CD4-positive, alpha-beta T cell (primary cell): Measurements from ENCODE around the gene ARTN. TPM values are rescaled to one million over a fixed set of nuclear protein-coding genes. Genes with fewer than 3 reads are reported as not detected.

Source experiments
- ATAC-seq: fragments of 200-7000 bp; cut with Tn5 transposase; one replicate; pipeline ENCODE4 v1.10.0; 2022; ENCODE audit warnings: mild to moderate bottlenecking; ENCODE audit not compliant: poor library complexity
- CTCF ChIA-PET: fragments of 350-600 bp; sonication (Branson Sonifier 250); formaldehyde crosslinking; loops from one replicate; lab custom pipeline; 2021; ENCODE audit warnings: antibody characterized with exemption, inconsistent platforms; lab: Charles Lee
- POLR2A ChIA-PET: fragments of 350-600 bp; sonication (Branson Sonifier 250); formaldehyde crosslinking; loops from one replicate; lab custom pipeline; 2021; ENCODE audit warnings: antibody characterized with exemption, inconsistent platforms; lab: Charles Lee
- DNase-seq, 14 experiments: peaks; one replicate each; pipeline ENCODE4 v3.0.0-alpha.2; 2013 to 2020; ENCODE audit warnings: mixed read lengths in 2 of 14
- H3K27ac ChIP-seq, 2 donors: one replicate each; pipeline versions ENCODE4 v1.5.1 to v1.7.0; 2013; ENCODE audit warnings: low read length in 2 of 2, low read depth in 1 of 2, mild to moderate bottlenecking in 1 of 2
- H3K27me3 ChIP-seq, 2 experiments: 1 replicate in 1 of 2; 2 replicates in 1 of 2; pipeline versions ENCODE4 v1.6.1 to v1.7.0; 2013; ENCODE audit warnings: low read length in 2 of 2, control low read depth in 1 of 2, mild to moderate bottlenecking in 1 of 2, moderate library complexity in 1 of 2; ENCODE audit not compliant: insufficient read depth in 2 of 2, control insufficient read depth in 1 of 2
- H3K36me3 ChIP-seq: one replicate; pipeline ENCODE4 v1.6.1; 2013; ENCODE audit warnings: low read length, control low read depth; ENCODE audit not compliant: insufficient read depth
- H3K4me1 ChIP-seq: one replicate; pipeline ENCODE4 v1.6.1; 2013; ENCODE audit warnings: low read length, control low read depth; ENCODE audit not compliant: insufficient read depth
- H3K4me3 ChIP-seq: one replicate; pipeline ENCODE4 v1.5.1; 2013; ENCODE audit warnings: mild to moderate bottlenecking, low read length, moderate library complexity
- H3K9me3 ChIP-seq, 2 experiments: 1 replicate in 1 of 2; 2 replicates in 1 of 2; pipeline versions ENCODE4 v1.6.1 to v1.7.0; 2013; ENCODE audit warnings: low read length in 2 of 2, mild to moderate bottlenecking in 2 of 2, control low read depth in 1 of 2, moderate library complexity in 1 of 2; ENCODE audit not compliant: control insufficient read depth in 1 of 2, insufficient read depth in 1 of 2
- H3K27ac Mint-ChIP-seq: one replicate; pipeline ENCODE4 v1.8.0; 2020; ENCODE audit warnings: mixed read lengths
- H3K27me3 Mint-ChIP-seq: one replicate; pipeline ENCODE4 v1.8.0; 2021; ENCODE audit warnings: mixed read lengths
- H3K36me3 Mint-ChIP-seq: one replicate; pipeline ENCODE4 v1.8.0; 2021; ENCODE audit warnings: low read depth, mixed read lengths
- H3K4me1 Mint-ChIP-seq: one replicate; pipeline ENCODE4 v1.8.0; 2021; ENCODE audit warnings: low read depth, mixed read lengths
- H3K4me3 Mint-ChIP-seq: one replicate; pipeline ENCODE4 v1.8.0; 2020; ENCODE audit warnings: mild to moderate bottlenecking, mixed read lengths
- H3K9me3 Mint-ChIP-seq: one replicate; pipeline ENCODE4 v1.8.0; 2020; ENCODE audit warnings: mixed read lengths
- CTCF ChIP-seq: fragments of 200-600 bp; IDR thresholded peaks from one replicate; pipeline ENCODE4 v1.8.0; 2022; ENCODE audit warnings: antibody characterized with exemption, mild to moderate bottlenecking
- intact Hi-C, 2 experiments: fragments of 100-400 bp; cut with DNase I in 1 of 2; cut with micrococcal nuclease in 1 of 2; formaldehyde crosslinking; loops; one replicate each; pipeline versions ENCODE4 v1.15.1 to v1.9.0; 2023 to 2025; cut with DNase I, micrococcal nuclease
- total RNA-seq, 174 experiments: library from RNA in 2 of 174; stranded (reverse) in 2 of 174; gene quantifications; one replicate each; pipeline ENCODE4 v1.2.3 and lab custom pipeline; 2021 to 2026

The ARTN gene
- total RNA-seq, 2 experiments from 2014 or later, result 0.55 to 1.3 TPM

- ATAC-seq, result no peak
These were observed 46.1 kb downstream of the ARTN start for GRCh38 chr1:43979528-43980254.

DNA sequence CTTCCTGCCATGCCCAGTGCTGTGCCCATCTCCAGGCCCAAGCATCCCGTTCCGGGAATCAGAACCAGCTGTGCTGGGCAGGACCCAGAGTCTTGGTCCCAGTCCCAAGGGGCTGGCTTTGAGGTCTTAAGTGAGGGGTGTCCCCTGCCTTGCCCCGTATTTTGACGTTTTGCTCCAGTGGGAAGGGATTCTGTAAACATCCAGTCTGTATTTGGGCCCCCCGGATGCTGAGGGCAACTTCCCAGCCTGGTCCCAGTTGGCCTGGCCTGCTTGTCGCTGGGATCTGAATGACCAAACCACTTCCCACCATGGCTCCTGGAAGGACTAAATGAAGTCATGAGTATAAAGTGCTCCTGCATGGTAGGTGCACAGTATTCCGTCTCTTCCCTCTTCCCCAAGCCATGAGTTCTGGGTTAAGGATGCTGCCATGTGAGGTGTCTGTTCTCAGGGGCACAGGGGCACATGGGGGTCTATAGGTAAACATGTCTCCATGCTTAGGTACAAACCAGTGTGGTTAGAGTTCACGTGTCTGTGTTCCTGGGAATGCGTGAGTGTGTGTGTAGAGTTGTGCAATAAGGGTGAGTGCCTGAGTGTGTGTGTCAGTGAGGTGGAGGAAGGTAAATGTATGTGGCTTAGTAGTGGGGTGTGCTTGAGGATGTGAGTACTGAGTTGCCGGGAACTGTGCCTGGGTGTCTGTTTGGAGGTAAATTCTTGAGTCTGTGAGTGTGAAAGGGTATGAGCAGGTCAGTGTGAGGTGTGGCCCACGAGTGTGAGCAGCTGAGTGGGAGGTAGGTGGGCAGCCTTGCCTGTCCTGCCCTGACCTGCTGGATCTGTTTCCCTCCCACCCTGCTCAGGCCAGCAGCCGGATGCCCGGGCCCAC lies 46.9 kb downstream of the ARTN start:
- H3K27me3 ChIP-seq, result peaks cover 5 to 7% of the 10 kb centered on the region in 2 experiments
- Mint-ChIP-seq H3K27ac (no peak overlapping the region), H3K36me3 (peaks cover 38% of the 10 kb centered on the region), H3K4me1 (peaks cover 38% of the 10 kb centered on the region), H3K4me3 (peak overlapping the region; percentile 90), H3K27me3 (peaks cover 13% of the 10 kb centered on the region), H3K9me3 (no peaks in the 10 kb centered on the region)
- no peak for DNase-seq
- CTCF ChIA-PET, result no interaction called here
- no peak for ATAC-seq
- H3K4me3 ChIP-seq, result no peak overlapping the region
- TF ChIP-seq CTCF, result no peak
- intact Hi-C loops, result no loop called here
- H3K27ac ChIP-seq, result no peak overlapping the region
- H3K4me1 ChIP-seq, result peaks cover 40% of the 10 kb centered on the region
- H3K9me3 ChIP-seq, result no peaks in the 10 kb centered on the region
- peaks cover 25% of the 10 kb centered on the region for H3K36me3 ChIP-seq
- POLR2A ChIA-PET, result no interaction called here

More at GRCh38 chr1:43979528-43980254, 46.1 kb downstream of the ARTN start:
- no peak overlapping the region for H3K27ac ChIP-seq
- Mint-ChIP-seq H3K4me3 (peak overlapping the region; percentile 90), H3K9me3 (no peaks in the 10 kb centered on the region), H3K27ac (no peak overlapping the region), H3K27me3 (peaks cover 13% of the 10 kb centered on the region), H3K36me3 (peaks cover 42% of the 10 kb centered on the region), H3K4me1 (peaks cover 38% of the 10 kb centered on the region)
- H3K36me3 ChIP-seq, result peaks cover 25% of the 10 kb centered on the region
- peaks cover 43% of the 10 kb centered on the region for H3K4me1 ChIP-seq
- intact Hi-C loops, result loop anchor here in 1 of 2 experiments (5.0 to 10.0 kb wide), 5 partner anchors 375 to 1212 kb away; partner anchors contain the start of genes C1orf50, CDC20, CFAP57 and EBNA1BP2
- H3K9me3 ChIP-seq, result no peaks in the 10 kb centered on the region
- ChIA-PET POLR2A (no interaction called here), CTCF (no interaction called here)
- peaks cover 5 to 7% of the 10 kb centered on the region in 2 experiments for H3K27me3 ChIP-seq
- TF ChIP-seq CTCF, result no peak
- DNase-seq, result peak in 2 of 14 experiments; percentile 17 to 49
- peak overlapping the region; percentile 37 for H3K4me3 ChIP-seq

DNA sequence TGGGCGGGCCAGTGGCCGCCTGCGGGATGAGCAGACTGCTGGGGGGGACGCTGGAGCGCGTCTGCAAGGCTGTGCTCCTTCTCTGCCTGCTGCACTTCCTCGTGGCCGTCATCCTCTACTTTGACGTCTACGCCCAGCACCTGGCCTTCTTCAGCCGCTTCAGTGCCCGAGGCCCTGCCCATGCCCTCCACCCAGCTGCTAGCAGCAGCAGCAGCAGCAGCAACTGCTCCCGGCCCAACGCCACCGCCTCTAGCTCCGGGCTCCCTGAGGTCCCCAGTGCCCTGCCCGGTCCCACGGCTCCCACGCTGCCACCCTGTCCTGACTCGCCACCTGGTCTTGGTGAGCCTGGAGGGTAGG lies 47.5 kb downstream of the ARTN start:
- H3K27me3 Mint-ChIP-seq, result peaks cover 13% of the 10 kb centered on the region
- peaks cover 31% of the 10 kb centered on the region for H3K4me1 Mint-ChIP-seq
- Histone ChIP-seq H3K27ac (no peak overlapping the region), H3K4me1 (peaks cover 34% of the 10 kb centered on the region), H3K27me3 (peaks cover 5 to 7% of the 10 kb centered on the region in 2 experiments), H3K36me3 (peaks cover 24% of the 10 kb centered on the region), H3K4me3 (no peak overlapping the region), H3K9me3 (no peaks in the 10 kb centered on the region)
- POLR2A ChIA-PET, result no interaction called here
- H3K27ac Mint-ChIP-seq, result no peak overlapping the region
- H3K36me3 Mint-ChIP-seq, result peaks cover 32% of the 10 kb centered on the region
- CTCF ChIA-PET, result no interaction called here
- peak overlapping the region; percentile 56 for H3K4me3 Mint-ChIP-seq
- no peak for DNase-seq
- H3K9me3 Mint-ChIP-seq, result no peaks in the 10 kb centered on the region
- no peak for ATAC-seq
- TF ChIP-seq CTCF, result no peak
- intact Hi-C loops, result no loop called here
